Left ventricle myocardium inferior (tissue), 1 donor: ENCODE results near the gene SLC34A1. TPM values are rescaled to one million over a fixed set of nuclear protein-coding genes. Genes with fewer than 3 reads are reported as not detected.

Source experiments
- DNase-seq: peaks from one replicate; pipeline ENCODE4 v3.0.0-alpha.2; 2020
- H3K27ac ChIP-seq: fragments of 200-600 bp; replicated peaks from 2 replicates; pipeline ENCODE4 v1.8.0; 2021
- H3K27me3 ChIP-seq: fragments of 200-600 bp; 2 replicates; pipeline ENCODE4 v1.8.0; 2021; ENCODE audit warnings: low read depth
- H3K36me3 ChIP-seq: fragments of 200-600 bp; 2 replicates; pipeline ENCODE4 v1.8.0; 2021
- H3K4me1 ChIP-seq: fragments of 200-600 bp; 2 replicates; pipeline ENCODE4 v1.8.0; 2021
- H3K4me3 ChIP-seq: fragments of 200-600 bp; 2 replicates; pipeline ENCODE4 v1.8.0; 2021; ENCODE audit warnings: mild to moderate bottlenecking, moderate library complexity
- H3K9me3 ChIP-seq: fragments of 200-600 bp; replicated peaks from 2 replicates; pipeline ENCODE4 v1.8.0; 2021
- CTCF ChIP-seq: fragments of 200-600 bp; IDR thresholded peaks from 2 replicates; pipeline ENCODE4 v1.8.0; 2021; ENCODE audit warnings: antibody characterized with exemption, mild to moderate bottlenecking, borderline replicate concordance
- intact Hi-C: fragments of 100-400 bp; cut with micrococcal nuclease; formaldehyde crosslinking; loops from one replicate; pipeline ENCODE4 v1.11.0; 2022
- total RNA-seq: library from RNA; stranded (reverse); fragmentation: NEBNext Ultra II Directional; extraction: Animal tissue kit (Norgen Biotek cat#: 25700); gene quantifications from one replicate; pipeline ENCODE4 v1.2.1, GENCODE V29; 2021
- donor health status: DM: no; HTN: yes; CAD: no; lungs with severe emphysema.

The SLC34A1 gene
- total RNA-seq, 1 donor from 2014 or later, result not detected

DNA sequence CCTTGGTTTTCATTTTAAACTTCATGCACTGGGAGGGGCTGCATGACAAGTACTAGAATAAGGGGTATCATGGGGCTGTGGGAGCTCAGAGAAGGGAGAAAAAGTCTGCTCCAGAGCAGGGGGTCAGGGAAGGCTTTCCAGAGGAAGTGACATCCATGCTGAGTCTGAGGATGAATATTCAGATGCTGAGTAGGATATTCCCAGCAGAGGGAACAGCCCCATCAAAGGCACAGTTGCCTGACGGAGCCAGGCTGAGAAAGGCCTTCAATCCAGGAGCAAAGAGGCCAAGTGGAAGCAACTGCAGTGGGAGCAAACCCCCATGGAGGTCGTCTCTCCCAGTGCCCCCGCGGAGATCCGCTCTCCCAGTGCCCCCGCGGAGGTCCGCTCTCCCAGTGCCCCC lies 11.8 kb downstream of the SLC34A1 start:
- no peaks in the 10 kb centered on the region for H3K9me3 ChIP-seq
- no peaks in the 10 kb centered on the region for H3K36me3 ChIP-seq
- DNase-seq, result no peak
- no peak for TF ChIP-seq CTCF
- H3K4me1 ChIP-seq, result peaks cover 10% of the 10 kb centered on the region
- peaks cover 76% of the 10 kb centered on the region for H3K27me3 ChIP-seq
- no peak overlapping the region for H3K27ac ChIP-seq
- no peak overlapping the region for H3K4me3 ChIP-seq
- intact Hi-C loops, result no loop called here

DNA sequence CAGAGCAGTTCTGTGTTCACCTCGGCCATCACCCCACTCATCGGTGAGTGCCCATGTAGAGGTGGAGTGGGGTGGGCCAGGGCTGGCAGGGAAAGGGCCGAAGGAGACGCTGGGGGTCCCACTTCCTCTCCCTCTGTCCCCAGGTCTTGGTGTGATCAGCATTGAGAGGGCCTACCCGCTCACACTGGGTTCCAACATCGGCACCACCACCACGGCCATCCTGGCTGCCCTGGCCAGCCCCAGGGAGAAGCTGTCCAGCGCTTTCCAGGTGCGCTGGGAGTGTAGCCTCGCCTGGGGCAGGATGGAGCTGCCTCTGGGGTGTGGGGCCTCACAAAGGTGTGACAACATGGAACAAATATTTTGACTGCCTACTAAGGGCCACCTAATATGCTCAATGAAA lies 12.6 kb downstream of the SLC34A1 start:
- Histone ChIP-seq H3K4me1 (peaks cover 10% of the 10 kb centered on the region), H3K27ac (no peak overlapping the region), H3K27me3 (peaks cover 83% of the 10 kb centered on the region), H3K36me3 (no peaks in the 10 kb centered on the region), H3K9me3 (no peaks in the 10 kb centered on the region), H3K4me3 (no peak overlapping the region)
- DNase-seq, result no peak
- intact Hi-C loops, result no loop called here
- TF ChIP-seq CTCF, result no peak

GRCh38 chr5:177397875-177398390 lies 13.7 kb downstream of the SLC34A1 start:
- Histone ChIP-seq H3K36me3 (no peaks in the 10 kb centered on the region), H3K27me3 (peaks cover 95% of the 10 kb centered on the region), H3K4me3 (no peak overlapping the region), H3K9me3 (no peaks in the 10 kb centered on the region), H3K4me1 (peaks cover 18% of the 10 kb centered on the region), H3K27ac (no peak overlapping the region)
- TF ChIP-seq CTCF, result no peak
- no peak for DNase-seq
- intact Hi-C loops, result no loop called here

DNA sequence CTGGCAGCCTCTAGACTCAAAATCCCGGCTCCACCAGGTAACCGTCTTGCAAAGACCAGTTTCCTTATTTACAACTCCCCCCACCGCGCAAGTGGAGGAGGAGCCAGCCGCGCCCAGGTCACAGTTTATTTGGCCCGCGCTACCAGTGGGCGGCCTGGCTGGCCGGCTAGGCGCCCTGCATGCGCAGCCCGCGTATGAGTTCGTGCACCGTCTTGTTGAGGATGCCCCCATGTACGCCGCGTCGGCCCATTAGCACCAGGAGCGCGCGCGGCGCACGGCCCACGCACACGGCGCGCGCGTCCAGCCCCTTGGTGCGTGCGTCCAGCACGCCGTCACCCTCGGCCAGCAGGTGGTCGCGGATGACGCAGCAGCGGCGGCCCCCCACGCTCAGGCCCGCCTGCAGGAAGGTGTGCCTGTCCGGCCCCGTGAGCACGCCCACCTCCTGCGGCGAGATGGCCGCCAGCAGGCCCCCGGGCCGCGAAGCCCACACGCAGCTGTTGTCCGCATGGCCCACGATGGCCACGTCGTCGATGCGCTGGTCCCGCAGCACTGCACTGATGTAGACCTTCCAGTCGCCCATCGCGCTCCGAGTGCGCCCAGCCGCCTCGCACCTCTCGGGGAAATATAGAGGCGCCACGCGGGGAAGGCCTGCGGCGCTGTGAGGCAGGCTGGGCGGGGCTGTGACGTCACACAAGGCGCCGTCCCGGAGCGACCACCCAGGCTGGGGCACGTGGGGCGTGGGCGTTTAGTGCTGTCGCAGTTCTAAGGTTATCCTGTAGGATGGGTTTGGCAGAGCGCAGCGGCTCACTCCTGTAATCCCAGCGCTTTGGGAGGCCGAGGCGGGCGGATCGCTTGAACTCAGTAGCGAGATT lies 16.0 kb downstream of the SLC34A1 start, which contains the start of gene PFN3:
Gene PFN3, minus strand, starts transcription at position 665 of the 872 bp plus-strand sequence. Its CDS starts 85 bp downstream, at position 580.
- H3K27ac ChIP-seq, result no peak within 1 kb of the TSS
- no peak within 1 kb of the TSS for H3K4me3 ChIP-seq
- H3K36me3 ChIP-seq, result no peaks in the 10 kb centered on the region
- H3K9me3 ChIP-seq, result no peaks in the 10 kb centered on the region
- TF ChIP-seq CTCF, result no peak
- no peak for DNase-seq
- H3K4me1 ChIP-seq, result peaks cover 39% of the 10 kb centered on the region
- H3K27me3 ChIP-seq, result peaks cover 100% of the 10 kb centered on the region
- intact Hi-C loops, result loop anchor here (5.0 kb wide), 1 partner anchor 52 kb away; no protein-coding TSS in a partner anchor

DNA sequence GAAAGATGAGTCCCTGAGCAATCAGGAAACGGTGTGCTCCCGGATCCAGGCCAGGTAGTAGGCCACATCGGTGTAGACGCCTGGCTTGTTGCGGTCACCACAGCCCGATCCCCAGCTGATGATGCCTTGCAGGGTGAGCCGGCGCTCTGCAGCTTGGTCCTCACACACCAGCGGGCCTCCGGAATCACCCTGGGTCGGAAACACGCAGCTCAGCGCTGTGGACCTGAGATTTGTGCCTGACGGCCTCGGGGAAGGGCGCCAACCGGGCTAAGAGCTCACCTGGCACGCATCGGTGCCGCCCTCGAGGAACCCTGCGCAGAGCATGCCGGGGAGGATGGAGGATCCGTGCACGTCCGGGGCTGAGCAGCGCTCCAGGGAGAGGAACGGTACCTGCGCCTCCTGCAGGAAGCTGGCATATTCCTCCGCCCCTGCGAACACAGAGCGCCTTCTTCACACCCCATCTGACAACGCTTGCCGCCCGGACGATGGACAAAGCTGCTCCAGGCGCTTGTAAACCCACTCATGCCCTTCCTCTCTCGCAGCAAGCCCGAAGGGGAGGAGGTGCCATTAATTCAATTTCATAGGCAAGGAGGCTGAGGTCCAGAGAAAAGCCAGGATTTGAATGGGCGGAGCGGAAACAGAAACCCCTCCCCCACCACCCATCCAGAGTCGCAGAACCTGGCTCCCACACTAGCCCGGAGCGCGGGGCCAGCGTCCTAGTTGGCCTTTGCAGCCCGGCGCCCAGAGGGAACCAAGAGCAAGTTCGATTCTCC lies 18.2 kb downstream of the SLC34A1 start:
- intact Hi-C loops, result loop anchor here (5.0 kb wide), 1 partner anchor 50 kb away; no protein-coding TSS in a partner anchor
- Histone ChIP-seq H3K27ac (no peak overlapping the region), H3K4me3 (peak overlapping the region; percentile 12), H3K36me3 (no peaks in the 10 kb centered on the region), H3K4me1 (peaks cover 39% of the 10 kb centered on the region), H3K27me3 (peaks cover 100% of the 10 kb centered on the region), H3K9me3 (no peaks in the 10 kb centered on the region)
- TF ChIP-seq CTCF, result peak; percentile 42
- DNase-seq, result peak; percentile 32
